GM19240 (cell line): ENCODE measurements around the gene VARS1.

Experiments used
- DNase-seq: peaks from one replicate; pipeline ENCODE4 v3.0.0; 2011; ENCODE audit warnings: low spot score; ENCODE audit not compliant: insufficient read length

The VARS1 gene

DNA sequence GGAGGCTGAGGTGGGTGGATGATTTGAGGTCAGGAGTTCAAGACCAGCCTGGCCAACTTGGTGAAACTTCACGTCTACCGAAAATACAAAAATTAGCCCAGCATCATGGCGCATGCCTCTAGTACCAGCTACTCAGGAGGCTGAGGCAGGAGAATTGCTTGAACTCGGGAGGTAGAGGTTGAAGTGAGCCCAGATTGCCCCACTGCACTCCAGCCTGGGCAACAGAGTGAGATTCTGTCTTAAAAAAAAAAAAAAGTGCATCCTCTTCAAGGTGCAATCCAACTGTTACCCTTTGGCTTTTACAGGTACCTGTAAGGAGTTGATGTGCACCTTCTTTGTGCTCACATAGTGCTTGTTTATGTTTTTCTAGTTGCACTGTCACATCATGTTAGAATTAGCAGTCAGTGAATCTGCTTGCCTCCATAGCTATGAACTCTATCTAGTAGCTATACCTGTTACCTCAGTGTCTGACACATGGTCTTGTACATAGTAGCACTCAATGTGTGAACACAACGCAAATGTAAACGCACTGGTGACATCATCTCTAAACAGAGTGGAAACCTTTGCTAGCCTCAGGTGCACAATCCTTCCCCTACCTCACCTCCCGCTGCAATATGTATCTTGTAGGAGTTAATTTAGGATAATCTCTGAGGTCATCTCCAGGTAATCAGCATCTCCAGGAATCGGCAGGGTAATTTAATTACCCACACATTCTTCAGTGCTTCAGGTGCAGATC is 46.1 kb downstream of the VARS1 start:
- no peak for DNase-seq
